Epithelial cell of proximal tubule (primary cell): ENCODE data around the gene CDK19. TPM values are rescaled to one million over a fixed set of nuclear protein-coding genes. Genes with fewer than 3 reads are reported as not detected.
"Not testable (repeated sequence)": the region's sequence is repeated elsewhere in the genome, so short reads cannot be mapped to it uniquely, and the experiment has no call there.

Experiments used
- DNase-seq: peaks from one replicate; pipeline ENCODE4 v3.0.0-alpha.2; 2011; ENCODE audit warnings: low read depth
- H3K4me3 ChIP-seq: 2 replicates; pipeline ENCODE4 v1.5.1; 2011; ENCODE audit warnings: low read depth, mild to moderate bottlenecking, low read length
- CTCF ChIP-seq: conservative IDR thresholded peaks from 2 replicates; pipeline ENCODE4 v1.5.1; 2012; ENCODE audit warnings: low read depth, mild to moderate bottlenecking, low read length
- total RNA-seq: library from RNA; depleted of rRNA; stranded (reverse); fragments of >200 nt; gene quantifications from 2 replicates; pipeline ENCODE4 v1.2.3, GENCODE V29; 2015

CDK19 gene
- total RNA-seq, 1 donor from 2014 or later = 6.3 TPM

GRCh38 chr6:110614106-110614505 lies 201.2 kb downstream of the CDK19 start:
- no peak for DNase-seq
- no peak overlapping the region for H3K4me3 ChIP-seq
- no peak for TF ChIP-seq CTCF

DNA sequence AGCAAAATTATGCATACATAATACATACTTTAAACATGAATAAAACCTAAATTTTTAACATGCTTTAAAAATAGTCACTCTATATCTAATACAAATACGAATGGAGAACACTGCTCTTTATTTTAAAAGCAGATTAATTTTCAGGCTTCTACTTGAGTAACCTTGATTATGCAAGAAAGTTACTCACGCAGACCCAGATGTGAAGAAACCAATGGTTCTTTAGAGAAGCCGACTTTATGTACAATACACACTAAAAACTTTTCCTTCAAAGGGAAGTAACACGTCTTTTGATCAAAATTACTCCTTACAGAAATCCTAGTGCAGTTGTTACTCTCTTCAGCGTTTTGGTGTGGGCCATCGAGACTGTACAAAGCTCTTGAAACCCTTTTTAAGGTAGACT lies 201.9 kb downstream of the CDK19 start:
- H3K4me3 ChIP-seq = no peak overlapping the region
- no peak for TF ChIP-seq CTCF
- no peak for DNase-seq

- DNase-seq = no peak
- H3K4me3 ChIP-seq = no peak overlapping the region
- TF ChIP-seq CTCF = no peak
Observed at GRCh38 chr6:110612298-110612697, 203.0 kb downstream of the CDK19 start.

DNA sequence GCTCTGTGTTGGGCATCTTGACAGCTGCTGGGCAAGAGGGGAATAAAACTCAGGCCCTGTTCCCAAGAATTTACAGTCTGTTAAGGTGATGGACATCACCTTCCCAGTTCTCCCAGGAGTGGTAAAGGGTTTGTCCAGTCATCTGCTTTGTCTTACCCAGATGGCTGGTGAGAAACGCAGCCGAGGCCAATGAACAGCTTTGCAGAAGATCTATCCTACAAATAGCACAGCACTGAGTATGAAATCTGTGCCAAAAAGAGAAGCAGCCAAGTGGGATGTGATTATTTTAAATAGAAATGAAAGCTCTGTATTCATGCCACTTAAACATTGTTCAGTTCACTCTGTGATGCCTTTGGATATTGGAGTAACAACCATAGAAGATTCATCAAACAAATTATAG lies 206.2 kb downstream of the CDK19 start:
- no peak for TF ChIP-seq CTCF
- no peak overlapping the region for H3K4me3 ChIP-seq
- no peak for DNase-seq

- TF ChIP-seq CTCF = no peak
- H3K4me3 ChIP-seq = no peak overlapping the region
- DNase-seq = no peak
Observed at GRCh38 chr6:110608151-110608550, 207.1 kb downstream of the CDK19 start.

- no peak overlapping the region for H3K4me3 ChIP-seq
- TF ChIP-seq CTCF = no peak
- no peak for DNase-seq
Observed at GRCh38 chr6:110606151-110606550, 209.1 kb downstream of the CDK19 start.

- DNase-seq, H3K4me3 ChIP-seq: not testable (repeated sequence)
Observed at GRCh38 chr6:110600640-110601039, 214.6 kb downstream of the CDK19 start.

DNA sequence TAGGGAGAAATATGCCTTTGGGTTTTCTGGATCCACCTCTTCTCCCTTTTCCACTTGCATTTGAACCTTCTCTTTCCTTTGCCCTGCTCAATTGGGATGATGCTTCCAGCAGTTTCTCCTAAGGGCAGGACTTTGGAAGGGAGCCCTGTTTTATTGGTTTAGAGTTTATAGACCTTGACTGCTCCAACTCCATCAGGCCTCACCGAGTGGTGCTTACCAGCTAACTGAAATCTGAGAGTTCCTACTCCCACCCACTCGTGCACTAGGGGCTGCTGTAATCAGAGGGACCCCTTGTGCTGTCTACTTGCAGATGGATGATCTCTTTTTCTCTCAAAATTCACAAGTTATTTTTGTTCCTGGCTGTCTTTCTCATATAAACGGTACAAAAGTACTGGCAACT lies 217.5 kb downstream of the CDK19 start:
- no peak for DNase-seq
- no peak for TF ChIP-seq CTCF
- no peak overlapping the region for H3K4me3 ChIP-seq
